ENCODE results near the gene TSNAXIP1. TPM values are rescaled to one million over a fixed set of nuclear protein-coding genes. Genes with fewer than 3 reads are reported as not detected.

TSNAXIP1 gene
- total and polyA plus RNA-seq, 10 of the 15 experiments (the other 5 are each of a cell fraction or from before 2014, with no cell fraction given), result 0.09 to 0.63 (median 0.37) TPM; not detected in 1

DNA sequence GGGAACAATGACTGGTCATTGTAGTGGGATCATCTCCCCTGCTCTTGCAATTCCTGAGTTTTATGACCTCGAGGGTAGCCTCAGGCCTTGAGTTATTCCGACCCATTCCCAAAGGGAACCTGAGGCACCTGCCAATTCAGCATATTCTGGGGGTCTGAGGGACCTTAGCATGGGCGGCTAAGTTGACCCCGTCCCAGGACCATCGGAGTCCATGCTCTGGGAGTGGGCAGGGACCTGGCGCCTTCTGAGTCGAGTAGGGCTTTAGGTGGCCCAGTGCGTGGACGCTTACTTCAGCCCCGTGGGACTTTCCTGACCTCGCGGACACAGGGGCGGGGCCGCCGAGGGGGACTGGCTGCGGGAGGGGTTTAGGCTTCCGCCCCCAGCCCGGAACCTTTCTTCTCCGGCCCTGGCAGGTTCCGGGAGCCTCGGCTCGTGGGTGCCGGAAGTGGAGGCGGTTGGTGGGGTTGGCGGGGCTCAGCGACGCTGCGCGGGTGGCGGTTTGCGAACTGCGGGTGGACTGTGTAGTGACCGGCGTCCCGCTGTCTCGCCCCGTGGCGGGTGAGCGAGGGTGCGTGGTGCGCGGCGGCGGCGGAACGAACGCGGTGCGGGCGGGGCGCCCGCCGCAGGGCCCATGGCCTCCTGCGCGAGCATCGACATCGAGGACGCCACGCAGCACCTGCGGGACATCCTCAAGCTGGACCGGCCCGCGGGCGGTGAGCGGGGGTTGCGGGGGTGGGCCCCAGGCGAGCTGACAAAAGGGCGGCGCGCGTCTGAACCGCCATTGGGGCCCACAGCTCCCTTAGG lies 66.1 kb downstream of the TSNAXIP1 start, which contains the start of gene EDC4 (continued):
- TF ChIP-seq, protein P1, sequence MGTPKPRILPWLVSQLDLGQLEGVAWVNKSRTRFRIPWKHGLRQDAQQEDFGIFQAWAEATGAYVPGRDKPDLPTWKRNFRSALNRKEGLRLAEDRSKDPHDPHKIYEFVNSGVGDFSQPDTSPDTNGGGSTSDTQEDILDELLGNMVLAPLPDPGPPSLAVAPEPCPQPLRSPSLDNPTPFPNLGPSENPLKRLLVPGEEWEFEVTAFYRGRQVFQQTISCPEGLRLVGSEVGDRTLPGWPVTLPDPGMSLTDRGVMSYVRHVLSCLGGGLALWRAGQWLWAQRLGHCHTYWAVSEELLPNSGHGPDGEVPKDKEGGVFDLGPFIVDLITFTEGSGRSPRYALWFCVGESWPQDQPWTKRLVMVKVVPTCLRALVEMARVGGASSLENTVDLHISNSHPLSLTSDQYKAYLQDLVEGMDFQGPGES (IDR thresholded peaks at IDR 0.05), result peak; percentile 58; the same call in 1 of the 2 replicates
- TF ChIP-seq KAT2A (conservative IDR thresholded peaks at IDR 0.05; ENCODE audit: control insufficient read depth, low read depth, low read length), result no peak
- peak; percentile 92 for TF ChIP-seq RELA (IDR thresholded peaks at IDR 0.05; ENCODE audit: borderline replicate concordance, partially characterized antibody)
- peak; percentile 15 to 57; a peak in 1 of 4 replicates for TF ChIP-seq BHLHE40 (IDR thresholded peaks at IDR 0.05; ENCODE audit: borderline replicate concordance in 1 of 2, low read depth in 2 of 2, low read length in 1 of 2)
- no peak for TF ChIP-seq BRCA1 (IDR thresholded peaks at IDR 0.05; ENCODE audit: low read depth, low read length)
- peak; percentile 91; the same call in 1 of the 2 replicates for TF ChIP-seq PML (IDR thresholded peaks at IDR 0.05; ENCODE audit: low read length)
- peak; percentile 71 for TF ChIP-seq SIX5 (IDR thresholded peaks at IDR 0.05; ENCODE audit: low read depth, low read length, severe bottlenecking)
- TF ChIP-seq, protein P2, sequence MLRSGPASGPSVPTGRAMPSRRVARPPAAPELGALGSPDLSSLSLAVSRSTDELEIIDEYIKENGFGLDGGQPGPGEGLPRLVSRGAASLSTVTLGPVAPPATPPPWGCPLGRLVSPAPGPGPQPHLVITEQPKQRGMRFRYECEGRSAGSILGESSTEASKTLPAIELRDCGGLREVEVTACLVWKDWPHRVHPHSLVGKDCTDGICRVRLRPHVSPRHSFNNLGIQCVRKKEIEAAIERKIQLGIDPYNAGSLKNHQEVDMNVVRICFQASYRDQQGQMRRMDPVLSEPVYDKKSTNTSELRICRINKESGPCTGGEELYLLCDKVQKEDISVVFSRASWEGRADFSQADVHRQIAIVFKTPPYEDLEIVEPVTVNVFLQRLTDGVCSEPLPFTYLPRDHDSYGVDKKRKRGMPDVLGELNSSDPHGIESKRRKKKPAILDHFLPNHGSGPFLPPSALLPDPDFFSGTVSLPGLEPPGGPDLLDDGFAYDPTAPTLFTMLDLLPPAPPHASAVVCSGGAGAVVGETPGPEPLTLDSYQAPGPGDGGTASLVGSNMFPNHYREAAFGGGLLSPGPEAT (IDR thresholded peaks at IDR 0.05; ENCODE audit: low read depth), result peak; percentile 95; the same call in 1 of the 2 replicates
- TF ChIP-seq, protein P3, sequence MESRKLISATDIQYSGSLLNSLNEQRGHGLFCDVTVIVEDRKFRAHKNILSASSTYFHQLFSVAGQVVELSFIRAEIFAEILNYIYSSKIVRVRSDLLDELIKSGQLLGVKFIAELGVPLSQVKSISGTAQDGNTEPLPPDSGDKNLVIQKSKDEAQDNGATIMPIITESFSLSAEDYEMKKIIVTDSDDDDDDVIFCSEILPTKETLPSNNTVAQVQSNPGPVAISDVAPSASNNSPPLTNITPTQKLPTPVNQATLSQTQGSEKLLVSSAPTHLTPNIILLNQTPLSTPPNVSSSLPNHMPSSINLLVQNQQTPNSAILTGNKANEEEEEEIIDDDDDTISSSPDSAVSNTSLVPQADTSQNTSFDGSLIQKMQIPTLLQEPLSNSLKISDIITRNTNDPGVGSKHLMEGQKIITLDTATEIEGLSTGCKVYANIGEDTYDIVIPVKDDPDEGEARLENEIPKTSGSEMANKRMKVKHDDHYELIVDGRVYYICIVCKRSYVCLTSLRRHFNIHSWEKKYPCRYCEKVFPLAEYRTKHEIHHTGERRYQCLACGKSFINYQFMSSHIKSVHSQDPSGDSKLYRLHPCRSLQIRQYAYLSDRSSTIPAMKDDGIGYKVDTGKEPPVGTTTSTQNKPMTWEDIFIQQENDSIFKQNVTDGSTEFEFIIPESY (IDR thresholded peaks at IDR 0.05), result no peak
- TF ChIP-seq NFYB (IDR thresholded peaks at IDR 0.05; ENCODE audit: insufficient read depth, low read depth, low read length), result no peak
- peak; percentile 79 for TF ChIP-seq NBN (IDR thresholded peaks at IDR 0.05)
- no peak for TF ChIP-seq RBBP5 (conservative IDR thresholded peaks at IDR 0.05)
- TF ChIP-seq RB1 (IDR thresholded peaks at IDR 0.05; ENCODE audit: borderline replicate concordance), result peak; percentile 91; the same call in 1 of the 2 replicates
- peak; percentile 66 to 99 for TF ChIP-seq EGR1 (IDR thresholded peaks at IDR 0.05; ENCODE audit: borderline replicate concordance in 1 of 2, low read depth in 2 of 2, low read length in 2 of 2)
- peak; percentile 88 for TF ChIP-seq NR2C1 (IDR thresholded peaks at IDR 0.05)
- TF ChIP-seq GABPA (IDR thresholded peaks at IDR 0.05; ENCODE audit: low read depth), result peak; percentile 97
- peak; percentile 80 for TF ChIP-seq SP1 (IDR thresholded peaks at IDR 0.05; ENCODE audit: low read depth, low read length)
- peak; percentile 58; the same call in 1 of the 2 replicates for TF ChIP-seq TBL1XR1 (IDR thresholded peaks at IDR 0.05; ENCODE audit: low read depth, low read length)
- TF ChIP-seq IKZF1 (conservative IDR thresholded peaks at IDR 0.05), result peak; percentile 86
- TF ChIP-seq CBX5 (IDR thresholded peaks at IDR 0.05; ENCODE audit: low read depth), result peak; percentile 92; the same call in 1 of the 2 replicates
- TF ChIP-seq SIN3A (IDR thresholded peaks at IDR 0.05; ENCODE audit: low read depth, low read length), result peak; percentile 78; the same call in 1 of the 2 replicates
- no peak for TF ChIP-seq JUND (IDR thresholded peaks at IDR 0.05; ENCODE audit: low read depth, low read length)
- 0 out of 2 replicates have a peak, but pooled peaks have one; percentile 48 for TF ChIP-seq STAT1 (conservative IDR thresholded peaks at IDR 0.05)
- TF ChIP-seq FOXM1 (IDR thresholded peaks at IDR 0.05; ENCODE audit: low read depth, low read length), result 0 out of 2 replicates have a peak, but pooled peaks have one; percentile 35
- TF ChIP-seq ESRRA (IDR thresholded peaks at IDR 0.05; ENCODE audit: low read length), result no peak
- no peak for TF ChIP-seq FOS (IDR thresholded peaks at IDR 0.05; ENCODE audit: borderline replicate concordance, extremely low read depth, insufficient read length)
- 0 out of 2 replicates have a peak, but pooled peaks have one; percentile 39 for TF ChIP-seq TCF3 (IDR thresholded peaks at IDR 0.05; ENCODE audit: borderline replicate concordance, insufficient read depth, low read depth, low read length)
